Osteoblast (primary cell): ENCODE measurements around the gene CEP170B. TPM values are rescaled to one million over a fixed set of nuclear protein-coding genes. Genes with fewer than 3 reads are reported as not detected.
A peak's percentile ranks its signal among the peaks of the same experiment; 100 is the strongest.

Source experiments
- DNase-seq: peaks from one replicate; pipeline ENCODE4 v3.0.0; 2011; ENCODE audit warnings: low spot score, mixed read lengths; ENCODE audit not compliant: insufficient read length; ENCODE audit errors: missing footprints
- H2AFZ ChIP-seq: 2 replicates; pipeline ENCODE4 v1.6.0; 2011; ENCODE audit warnings: mild to moderate bottlenecking, low read length
- H3K27ac ChIP-seq: 2 replicates; pipeline ENCODE4 v1.5.1; 2011; ENCODE audit warnings: mild to moderate bottlenecking, low read depth, low read length, moderate library complexity
- H3K27me3 ChIP-seq: 2 replicates; pipeline ENCODE4 v1.6.0; 2012; ENCODE audit warnings: mild to moderate bottlenecking, control low read depth, inconsistent platforms, low read length, moderate library complexity; ENCODE audit not compliant: insufficient read depth
- H3K36me3 ChIP-seq: 2 replicates; pipeline ENCODE4 v1.5.1; 2011; ENCODE audit warnings: mild to moderate bottlenecking, low read length, control low read depth, moderate library complexity; ENCODE audit not compliant: insufficient read depth
- H3K4me1 ChIP-seq: 2 replicates; pipeline ENCODE4 v1.5.1; 2011; ENCODE audit warnings: mild to moderate bottlenecking, low read length, control low read depth, moderate library complexity; ENCODE audit not compliant: insufficient read depth
- H3K4me2 ChIP-seq: 2 replicates; pipeline ENCODE4 v1.6.0; 2011; ENCODE audit warnings: mild to moderate bottlenecking, low read length; ENCODE audit not compliant: insufficient read depth
- H3K4me3 ChIP-seq: fragments of 200-600 bp; sonication (generic); 3 replicates; pipeline ENCODE4 v1.5.1; 2012; ENCODE audit warnings: mild to moderate bottlenecking, low read length, inconsistent platforms; ENCODE audit not compliant: insufficient read depth
- H3K79me2 ChIP-seq: 2 replicates; pipeline ENCODE4 v1.6.0; 2012; ENCODE audit warnings: mild to moderate bottlenecking, low read length, control low read depth, inconsistent platforms; ENCODE audit not compliant: insufficient read depth
- H3K9me3 ChIP-seq: 2 replicates; pipeline ENCODE4 v1.5.1; 2011; ENCODE audit warnings: low read depth, low read length, control low read depth
- H4K20me1 ChIP-seq: 2 replicates; pipeline ENCODE4 v1.6.0; 2012; ENCODE audit warnings: mild to moderate bottlenecking, low read length, control low read depth; ENCODE audit not compliant: insufficient read depth
- total RNA-seq: library from RNA; depleted of rRNA; stranded (reverse); fragments of >200 nt; gene quantifications from 2 replicates; pipeline ENCODE4 v1.2.3, GENCODE V29; 2012
- TF ChIP-seq, protein P1 (sequence below): IDR thresholded peaks from 2 replicates; pipeline ENCODE4 v1.5.1; 2011; ENCODE audit warnings: mild to moderate bottlenecking, low read depth, low read length, moderate library complexity; ENCODE audit errors: extremely low read depth

CEP170B gene
- total RNA-seq, 1 donor: 21.0 TPM

DNA sequence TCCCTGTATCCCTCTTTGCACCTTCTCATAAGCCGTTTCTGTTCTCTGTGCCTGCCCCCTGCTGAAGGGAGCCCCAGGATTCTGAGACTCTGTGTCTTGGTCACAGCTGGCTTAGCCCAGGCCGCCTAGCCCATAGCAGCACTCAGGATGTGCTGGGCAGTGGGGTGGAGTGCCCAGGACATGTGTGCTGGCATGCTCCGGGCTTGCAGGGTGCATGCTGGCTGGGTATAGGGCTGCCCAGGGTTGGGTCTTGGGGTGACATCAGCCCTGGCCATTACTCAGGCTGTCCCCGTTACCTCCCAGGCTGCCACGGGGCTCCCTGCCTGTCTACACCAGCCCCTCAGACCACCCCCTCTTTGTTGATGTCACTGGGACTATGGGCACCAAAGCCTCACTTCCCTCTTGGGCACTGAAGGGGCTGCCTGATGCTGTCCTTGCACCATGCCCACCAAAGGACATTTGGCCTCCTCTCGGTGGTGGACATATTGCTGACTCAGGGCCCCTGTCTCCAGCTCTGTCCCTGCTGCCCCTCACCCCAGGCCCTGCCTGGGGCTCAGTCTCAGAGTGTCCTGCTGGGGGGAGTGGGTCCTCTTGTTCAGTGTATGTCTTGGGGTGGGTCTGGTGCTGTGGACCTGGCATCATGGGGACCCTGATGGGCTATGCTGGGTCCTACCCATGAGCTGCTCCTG lies 2.4 kb downstream of the CEP170B start:
- DNase-seq: no peak
- Histone ChIP-seq H3K79me2 (peaks cover 67% of the 10 kb centered on the region), H2AFZ (no peak overlapping the region), H3K9me3 (no peaks in the 10 kb centered on the region), H3K27ac (no peak overlapping the region), H3K4me2 (peak overlapping the region; percentile 18), H3K4me3 (no peak overlapping the region), H3K4me1 (peaks cover 15% of the 10 kb centered on the region), H3K36me3 (peaks cover 5% of the 10 kb centered on the region), H3K27me3 (peaks cover 12% of the 10 kb centered on the region), H4K20me1 (peaks cover 47% of the 10 kb centered on the region)
- TF ChIP-seq, protein P1, sequence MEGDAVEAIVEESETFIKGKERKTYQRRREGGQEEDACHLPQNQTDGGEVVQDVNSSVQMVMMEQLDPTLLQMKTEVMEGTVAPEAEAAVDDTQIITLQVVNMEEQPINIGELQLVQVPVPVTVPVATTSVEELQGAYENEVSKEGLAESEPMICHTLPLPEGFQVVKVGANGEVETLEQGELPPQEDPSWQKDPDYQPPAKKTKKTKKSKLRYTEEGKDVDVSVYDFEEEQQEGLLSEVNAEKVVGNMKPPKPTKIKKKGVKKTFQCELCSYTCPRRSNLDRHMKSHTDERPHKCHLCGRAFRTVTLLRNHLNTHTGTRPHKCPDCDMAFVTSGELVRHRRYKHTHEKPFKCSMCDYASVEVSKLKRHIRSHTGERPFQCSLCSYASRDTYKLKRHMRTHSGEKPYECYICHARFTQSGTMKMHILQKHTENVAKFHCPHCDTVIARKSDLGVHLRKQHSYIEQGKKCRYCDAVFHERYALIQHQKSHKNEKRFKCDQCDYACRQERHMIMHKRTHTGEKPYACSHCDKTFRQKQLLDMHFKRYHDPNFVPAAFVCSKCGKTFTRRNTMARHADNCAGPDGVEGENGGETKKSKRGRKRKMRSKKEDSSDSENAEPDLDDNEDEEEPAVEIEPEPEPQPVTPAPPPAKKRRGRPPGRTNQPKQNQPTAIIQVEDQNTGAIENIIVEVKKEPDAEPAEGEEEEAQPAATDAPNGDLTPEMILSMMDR: no peak

DNA sequence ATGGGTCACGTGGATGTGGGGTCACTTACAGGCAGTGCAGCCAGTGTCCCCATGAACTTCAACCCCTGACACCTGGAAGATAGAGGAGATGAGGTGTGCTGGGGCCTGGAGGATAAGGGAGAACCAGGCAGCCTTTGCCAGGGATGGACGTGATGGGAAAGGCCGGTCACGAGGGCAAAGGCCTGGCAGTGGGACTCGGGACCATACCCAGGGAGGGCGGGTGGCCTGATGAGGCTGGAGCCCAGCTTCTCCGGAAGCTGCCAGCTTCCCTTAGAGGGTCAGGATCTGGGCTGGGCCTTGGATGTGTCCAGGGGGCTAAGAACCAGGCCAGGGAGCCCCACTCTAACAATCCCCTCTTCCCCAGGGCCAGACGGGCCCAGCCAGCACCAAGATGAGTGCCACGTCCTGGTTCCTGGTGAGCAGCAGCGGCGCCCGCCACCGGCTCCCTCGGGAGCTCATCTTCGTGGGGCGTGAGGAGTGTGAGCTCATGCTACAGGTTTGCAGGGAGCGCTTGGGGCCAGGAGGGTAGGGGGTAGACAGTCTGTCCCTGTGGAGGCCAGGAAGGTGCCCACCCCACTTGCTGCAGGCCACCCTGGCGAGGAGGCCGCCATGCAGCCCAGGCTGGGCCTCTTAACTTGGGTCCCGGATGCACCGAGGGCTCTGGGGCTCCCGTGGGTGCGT lies 3.1 kb downstream of the CEP170B start:
- Histone ChIP-seq H3K4me1 (peaks cover 20% of the 10 kb centered on the region), H3K4me3 (no peak overlapping the region), H4K20me1 (peaks cover 53% of the 10 kb centered on the region), H3K79me2 (peaks cover 73% of the 10 kb centered on the region), H3K9me3 (no peaks in the 10 kb centered on the region), H2AFZ (no peak overlapping the region), H3K27ac (no peak overlapping the region), H3K4me2 (peak overlapping the region; percentile 18), H3K27me3 (peaks cover 12% of the 10 kb centered on the region), H3K36me3 (peaks cover 5% of the 10 kb centered on the region)
- TF ChIP-seq, protein P1: no peak
- peak; percentile 82 for DNase-seq

DNA sequence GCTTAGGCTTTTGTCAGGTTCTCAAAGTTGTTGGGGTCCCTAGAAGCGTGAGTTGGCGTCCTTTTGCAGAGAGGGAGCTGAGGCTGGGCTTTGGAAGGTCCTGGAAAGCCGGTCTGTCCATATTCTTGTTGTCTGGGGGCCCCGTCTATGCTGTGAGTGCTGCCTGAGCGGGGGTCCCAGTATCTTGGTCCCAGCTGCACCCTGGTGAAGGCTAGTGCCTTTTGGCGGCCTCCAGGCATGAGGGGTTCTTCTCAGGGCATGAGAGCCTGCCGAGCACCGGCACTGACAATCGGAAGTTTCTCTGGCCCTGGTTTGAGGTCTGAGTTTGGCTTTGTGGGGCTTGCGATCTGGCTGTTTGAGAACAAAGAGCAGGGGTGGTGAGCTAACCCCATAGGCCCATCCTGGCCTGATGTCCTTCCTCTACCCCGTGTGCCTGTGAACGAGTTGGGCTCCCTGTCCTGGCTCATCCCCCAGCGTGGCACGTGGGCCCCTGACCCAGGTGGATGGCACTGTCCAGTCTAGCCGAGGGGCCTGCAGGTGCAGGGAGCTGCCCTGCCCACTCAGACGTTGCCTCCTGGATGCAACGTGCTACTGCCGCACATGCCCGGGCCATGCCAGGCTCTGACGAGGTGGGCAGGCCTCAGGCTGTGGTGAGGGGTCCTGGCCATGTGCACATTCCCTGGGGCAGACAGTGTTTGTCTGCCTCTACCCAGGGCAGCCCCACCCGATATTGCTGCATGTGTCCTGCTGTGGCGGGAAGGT lies 3.9 kb downstream of the CEP170B start:
- Histone ChIP-seq H4K20me1 (peaks cover 60% of the 10 kb centered on the region), H3K9me3 (no peaks in the 10 kb centered on the region), H2AFZ (no peak overlapping the region), H3K27ac (no peak overlapping the region), H3K79me2 (peaks cover 81% of the 10 kb centered on the region), H3K4me1 (peaks cover 20% of the 10 kb centered on the region), H3K4me2 (no peak overlapping the region), H3K4me3 (no peak overlapping the region), H3K27me3 (peaks cover 8% of the 10 kb centered on the region), H3K36me3 (peaks cover 5% of the 10 kb centered on the region)
- peak; percentile 67 for DNase-seq
- TF ChIP-seq, protein P1: no peak
